Breast epithelium (tissue), 3 donors: ENCODE results near the gene FATE1.

ENCODE experiments used
- POLR2A ChIP-seq: fragments of 450-650 bp; IDR thresholded peaks from one replicate; pipeline ENCODE4 v1.6.1; 2016; ENCODE audit warnings: antibody characterized with exemption, mild to moderate bottlenecking, moderate library complexity
- POLR2AphosphoS5 ChIP-seq, 3 donors: sonication (generic); formaldehyde crosslinking; IDR thresholded peaks; one replicate each; pipeline ENCODE4 v1.6.1; 2017; ENCODE audit warnings: antibody characterized with exemption in 3 of 3
- TF ChIP-seq, protein P1 (sequence below), 3 donors: fragments of 450-650 bp; IDR thresholded peaks; one replicate each; pipeline ENCODE4 v1.5.1; 2016 to 2017; ENCODE audit warnings: antibody characterized with exemption in 3 of 3, mild to moderate bottlenecking in 3 of 3, moderate library complexity in 3 of 3

DNA sequence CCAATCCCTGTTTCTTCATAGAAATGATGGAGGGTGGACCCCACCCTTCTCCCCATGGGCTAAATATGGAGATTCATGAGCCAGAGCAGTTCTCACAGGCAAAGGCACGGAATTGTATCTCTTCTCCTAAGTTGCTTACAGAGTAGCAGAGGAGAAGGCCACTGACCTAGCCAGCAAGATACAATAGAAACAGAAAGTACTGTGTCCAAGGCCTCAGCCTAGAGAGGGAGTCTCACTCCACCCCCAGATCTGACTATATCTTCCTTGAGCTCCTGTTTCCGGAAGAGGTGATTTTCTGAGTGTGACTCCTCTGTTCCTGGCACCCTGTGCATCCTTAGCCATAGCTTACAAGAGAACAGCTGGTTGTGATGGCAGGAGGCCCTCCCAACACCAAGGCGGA, at the start of gene FATE1:
- TF ChIP-seq, protein P1, sequence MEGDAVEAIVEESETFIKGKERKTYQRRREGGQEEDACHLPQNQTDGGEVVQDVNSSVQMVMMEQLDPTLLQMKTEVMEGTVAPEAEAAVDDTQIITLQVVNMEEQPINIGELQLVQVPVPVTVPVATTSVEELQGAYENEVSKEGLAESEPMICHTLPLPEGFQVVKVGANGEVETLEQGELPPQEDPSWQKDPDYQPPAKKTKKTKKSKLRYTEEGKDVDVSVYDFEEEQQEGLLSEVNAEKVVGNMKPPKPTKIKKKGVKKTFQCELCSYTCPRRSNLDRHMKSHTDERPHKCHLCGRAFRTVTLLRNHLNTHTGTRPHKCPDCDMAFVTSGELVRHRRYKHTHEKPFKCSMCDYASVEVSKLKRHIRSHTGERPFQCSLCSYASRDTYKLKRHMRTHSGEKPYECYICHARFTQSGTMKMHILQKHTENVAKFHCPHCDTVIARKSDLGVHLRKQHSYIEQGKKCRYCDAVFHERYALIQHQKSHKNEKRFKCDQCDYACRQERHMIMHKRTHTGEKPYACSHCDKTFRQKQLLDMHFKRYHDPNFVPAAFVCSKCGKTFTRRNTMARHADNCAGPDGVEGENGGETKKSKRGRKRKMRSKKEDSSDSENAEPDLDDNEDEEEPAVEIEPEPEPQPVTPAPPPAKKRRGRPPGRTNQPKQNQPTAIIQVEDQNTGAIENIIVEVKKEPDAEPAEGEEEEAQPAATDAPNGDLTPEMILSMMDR (IDR thresholded peaks at IDR 0.05): no peak
- TF ChIP-seq POLR2A (no peak), POLR2AphosphoS5 (IDR thresholded peaks at IDR 0.05) (no peak)
